Activated CD4-positive, alpha-beta T cell treated with anti-CD3 and anti-CD28 coated beads, Interleukin-2, amount 50 U/mL, for 16 hours (primary cell): Measurements from ENCODE around the gene FAT1.

Experiments
- DNase-seq: peaks from one replicate; pipeline ENCODE4 v3.0.0-alpha.2; 2020

The FAT1 gene

GRCh38 chr4:186754976-186755375 is 31.3 kb upstream of the FAT1 start:
- no peak for DNase-seq

DNA sequence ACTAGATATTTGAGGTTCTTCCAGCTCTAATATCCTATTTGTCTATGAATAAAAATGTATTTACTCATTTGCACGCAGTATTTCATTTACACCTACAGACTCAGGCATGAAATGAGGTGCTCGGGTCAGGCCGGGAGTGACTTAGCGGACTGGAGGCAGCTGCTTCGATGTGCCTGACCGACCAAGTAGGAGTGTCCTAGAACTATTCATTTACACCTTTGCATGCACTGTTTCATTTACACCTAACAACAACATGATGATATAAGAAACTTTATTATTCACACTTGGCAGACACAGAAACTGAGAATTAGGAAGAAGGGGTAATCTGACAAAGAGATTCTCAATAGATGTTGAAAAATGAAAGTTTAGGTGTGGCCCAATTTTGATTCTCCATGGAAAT is 28.7 kb upstream of the FAT1 start:
- no peak for DNase-seq

- no peak for DNase-seq
Observed at GRCh38 chr4:186749611-186750281, 26.1 kb upstream of the FAT1 start.

GRCh38 chr4:186746581-186746980 is 22.9 kb upstream of the FAT1 start:
- no peak for DNase-seq

DNA sequence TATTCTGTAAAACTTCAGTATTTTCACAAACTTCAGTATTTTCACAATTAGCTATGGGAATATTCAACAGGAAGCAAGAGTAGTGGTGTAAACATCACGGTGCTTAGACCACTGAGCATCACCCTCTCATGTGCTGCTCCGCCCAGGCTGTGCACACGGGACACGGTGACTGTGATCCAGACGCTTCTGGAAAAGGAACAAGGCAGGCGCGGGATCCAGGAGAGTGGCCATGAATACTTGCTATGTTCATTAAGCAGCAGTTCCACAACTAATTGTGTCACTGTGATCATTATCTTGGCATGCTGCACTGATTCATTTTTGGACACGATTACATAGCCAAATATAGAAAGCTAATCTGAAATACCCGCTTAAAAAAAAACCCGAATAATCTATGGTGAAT is 19.6 kb upstream of the FAT1 start:
- no peak for DNase-seq

DNA sequence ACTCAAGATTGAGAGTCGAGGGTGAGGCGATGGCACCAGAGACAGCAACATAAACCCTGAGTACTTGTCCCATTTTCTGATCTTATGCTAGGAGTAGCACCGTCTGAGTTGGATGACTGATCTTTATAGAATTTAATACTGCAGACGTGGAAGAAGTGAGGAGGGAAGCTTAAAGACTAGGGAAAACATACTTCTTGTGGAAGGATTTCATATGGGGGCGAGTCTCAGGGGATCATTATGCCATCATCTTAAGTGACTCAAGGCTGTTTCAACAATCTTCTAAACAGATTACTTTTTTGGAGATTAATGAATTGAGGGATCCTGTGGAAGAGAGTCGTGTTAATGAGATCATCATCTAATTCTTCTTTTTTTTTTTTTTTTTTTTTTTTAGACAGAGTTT is 17.2 kb upstream of the FAT1 start:
- DNase-seq = no peak

DNA sequence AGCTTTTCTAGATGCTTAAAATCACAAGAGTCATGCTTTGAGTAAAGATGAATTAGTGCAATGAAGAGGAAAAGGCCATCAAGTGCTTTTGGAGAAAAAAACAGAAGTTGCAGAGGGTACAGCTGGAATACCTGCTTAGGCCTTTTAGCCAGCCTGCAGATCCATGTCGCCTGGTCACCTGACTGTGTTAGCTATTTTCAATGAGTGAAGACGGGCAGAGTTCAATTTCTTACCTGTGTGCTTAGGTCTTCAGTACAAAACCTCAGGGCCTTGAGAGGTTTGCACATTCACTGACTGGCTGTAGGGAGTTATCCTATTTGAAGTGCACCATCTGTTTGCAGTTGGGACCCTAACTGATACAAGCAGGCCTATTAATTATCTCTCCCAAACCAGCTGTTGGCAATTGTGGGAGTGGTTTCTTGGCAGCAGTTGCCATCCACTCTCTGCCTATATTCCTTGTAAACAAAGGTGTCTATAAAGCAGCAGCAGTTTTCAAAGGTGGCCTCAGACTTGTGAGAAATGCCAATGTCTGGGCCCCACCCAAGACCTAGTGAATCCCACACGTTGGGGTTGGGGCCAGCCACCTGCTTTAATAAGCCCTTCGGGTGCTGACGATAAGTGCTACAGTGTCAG is 16.3 kb upstream of the FAT1 start:
- no peak for DNase-seq

DNA sequence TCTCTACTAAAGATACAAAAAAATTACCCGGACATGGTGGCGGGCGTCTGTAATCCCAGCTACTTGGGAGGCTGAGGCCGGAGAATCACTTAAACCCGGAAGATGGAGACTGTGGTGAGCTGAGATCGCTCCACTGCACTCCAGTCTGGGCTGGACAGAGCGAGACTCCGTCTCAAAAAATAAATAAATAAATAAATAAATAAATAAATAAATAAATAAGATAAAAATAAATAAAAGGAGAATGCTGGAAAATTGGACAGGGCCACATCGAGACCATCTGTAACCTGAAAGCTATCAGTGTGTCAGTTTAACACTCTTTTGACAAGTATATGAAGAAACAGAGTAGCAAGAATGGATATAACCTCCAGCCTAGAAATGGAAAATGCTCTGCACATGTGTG is 15.7 kb upstream of the FAT1 start:
- DNase-seq = no peak

GRCh38 chr4:186738421-186738820 is 14.8 kb upstream of the FAT1 start:
- DNase-seq = no peak

GRCh38 chr4:186737427-186737826 is 13.8 kb upstream of the FAT1 start:
- DNase-seq = no peak

GRCh38 chr4:186736466-186736865 is 12.8 kb upstream of the FAT1 start:
- no peak for DNase-seq

DNA sequence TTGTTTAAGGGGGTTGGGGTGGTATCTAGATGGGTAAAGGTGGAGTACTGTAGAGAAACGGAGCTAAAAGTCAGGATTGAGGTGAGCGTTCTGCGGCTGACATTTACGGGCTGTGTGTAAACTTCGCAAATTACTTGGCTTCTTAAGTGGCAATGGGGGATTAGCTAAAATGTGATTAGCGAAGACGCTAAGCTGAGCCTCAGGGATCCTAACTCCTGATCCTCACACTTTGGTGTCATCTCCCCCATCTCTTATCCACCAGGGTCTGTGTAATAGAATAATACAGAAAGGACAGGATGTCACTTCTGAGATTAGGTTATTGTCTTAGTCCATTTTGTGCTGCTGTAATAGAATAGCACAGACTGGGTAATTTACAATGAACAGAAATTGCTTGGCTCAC is 10.6 kb upstream of the FAT1 start:
- DNase-seq = no peak

- no peak for DNase-seq
Observed at GRCh38 chr4:186733778-186734177, 10.1 kb upstream of the FAT1 start.

DNA sequence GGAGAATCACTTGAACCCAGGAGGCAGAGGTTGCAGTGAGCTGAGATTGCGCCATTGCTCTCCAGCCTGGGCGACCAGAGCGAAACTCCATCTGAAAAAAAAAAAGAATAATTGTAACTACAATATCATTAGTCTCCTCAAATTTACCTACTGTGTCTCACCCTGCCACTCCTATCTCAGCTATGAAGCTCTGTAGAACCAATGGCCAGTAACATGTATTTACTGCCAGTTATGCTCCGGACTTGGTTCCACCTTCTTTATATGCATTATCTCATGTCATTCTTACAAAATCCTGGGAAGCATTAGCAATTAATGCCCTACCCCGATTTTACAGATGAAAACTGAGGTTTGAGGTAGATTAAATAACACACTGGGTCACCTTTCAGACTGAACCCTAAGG is 7.0 kb upstream of the FAT1 start:
- no peak for DNase-seq

- DNase-seq = no peak
Observed at GRCh38 chr4:186729856-186730255, 6.2 kb upstream of the FAT1 start.

DNA sequence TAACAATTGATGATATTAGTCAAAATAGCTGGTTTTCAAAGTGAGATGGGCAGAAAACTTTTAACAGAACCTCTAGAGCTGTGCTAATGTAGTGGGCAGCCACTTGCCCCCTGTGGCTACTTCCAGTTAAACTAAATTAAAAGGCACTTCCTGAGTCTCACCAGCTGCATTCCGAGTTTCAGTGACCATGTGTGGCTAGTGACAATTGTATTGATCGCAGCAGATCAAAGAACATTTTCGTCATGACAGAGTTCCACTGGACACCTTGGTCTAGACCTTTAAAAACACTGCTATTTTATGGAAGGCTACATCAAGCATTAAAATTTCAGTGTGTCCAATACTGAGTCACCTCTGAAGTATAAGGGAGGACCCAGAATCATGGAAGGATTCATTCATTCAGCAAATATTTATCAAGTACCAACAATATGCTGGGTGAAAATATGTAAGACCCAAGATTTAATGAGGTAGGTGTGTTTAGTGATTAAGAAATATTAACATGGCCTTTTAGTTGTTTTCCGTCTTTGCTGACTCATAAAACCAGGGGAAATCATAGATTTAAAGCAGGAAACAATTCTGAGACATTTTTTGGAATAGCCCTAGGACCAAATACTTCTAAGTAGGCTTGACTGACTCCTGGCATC is 5.1 kb upstream of the FAT1 start:
- DNase-seq = no peak

DNA sequence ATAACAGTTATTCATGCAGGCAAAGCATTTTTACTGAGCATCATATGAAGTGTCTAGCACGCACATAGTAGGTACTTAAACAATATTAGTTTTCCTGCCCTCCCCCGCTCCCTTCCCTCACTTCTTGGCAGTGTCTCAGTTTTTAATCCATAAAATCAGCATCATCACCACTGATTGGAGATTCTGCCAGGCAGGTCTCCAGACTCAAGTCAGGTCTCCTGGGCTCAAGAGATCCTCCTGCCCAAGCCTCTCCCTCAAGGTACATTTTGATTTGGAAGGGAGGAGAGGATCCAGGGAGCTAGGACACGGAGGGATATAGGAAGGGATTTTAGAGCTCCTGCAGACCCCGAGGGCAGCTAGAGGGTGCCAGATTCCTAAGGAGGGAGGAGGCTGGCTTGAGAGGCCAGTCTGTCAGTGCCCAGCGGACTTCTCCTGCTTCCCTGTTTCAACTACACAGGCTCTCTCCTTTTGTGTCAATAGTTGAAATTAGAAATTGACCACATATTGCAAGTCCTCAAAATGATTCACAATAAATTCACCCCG is 4.4 kb upstream of the FAT1 start:
- no peak for DNase-seq

DNA sequence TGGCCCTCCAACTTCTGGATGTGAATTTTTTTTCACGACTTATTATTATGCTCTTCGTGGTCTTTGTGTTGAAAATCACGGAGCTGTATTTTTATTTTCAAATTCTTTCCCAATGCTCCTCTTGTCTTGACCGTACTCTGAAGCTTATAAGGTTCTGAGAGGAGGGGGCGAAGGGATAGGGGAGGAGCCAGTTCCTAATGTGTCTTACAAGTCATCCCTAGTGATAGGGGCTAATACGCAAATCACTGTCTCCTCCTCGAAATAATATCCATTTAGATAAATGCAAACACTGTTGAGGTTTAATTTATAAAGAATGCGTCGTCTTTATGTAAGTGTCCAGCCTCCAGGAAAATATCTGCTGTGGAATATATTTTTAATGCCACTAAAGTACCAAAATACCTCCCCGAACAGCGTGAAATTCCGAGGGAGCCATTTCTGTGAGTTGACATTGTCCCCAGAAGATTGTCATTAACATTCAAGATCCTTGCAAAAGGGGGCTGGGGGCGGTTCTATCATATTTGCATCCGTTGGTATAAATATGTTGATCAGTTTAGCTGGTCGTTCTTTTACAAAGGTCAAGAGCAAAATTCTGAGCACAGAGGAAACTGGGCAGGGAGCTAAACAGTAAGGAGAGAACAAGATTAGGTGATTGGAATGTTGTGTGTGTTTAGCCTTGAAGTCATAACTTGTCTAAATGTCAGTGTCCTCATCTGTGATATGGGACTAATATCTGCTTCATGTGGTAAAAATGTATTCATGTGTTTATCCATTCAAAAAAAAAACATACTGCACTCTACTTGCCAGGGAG is 3.7 kb upstream of the FAT1 start:
- DNase-seq = no peak

GRCh38 chr4:186726426-186727168 is 2.9 kb upstream of the FAT1 start:
- DNase-seq = no peak

DNA sequence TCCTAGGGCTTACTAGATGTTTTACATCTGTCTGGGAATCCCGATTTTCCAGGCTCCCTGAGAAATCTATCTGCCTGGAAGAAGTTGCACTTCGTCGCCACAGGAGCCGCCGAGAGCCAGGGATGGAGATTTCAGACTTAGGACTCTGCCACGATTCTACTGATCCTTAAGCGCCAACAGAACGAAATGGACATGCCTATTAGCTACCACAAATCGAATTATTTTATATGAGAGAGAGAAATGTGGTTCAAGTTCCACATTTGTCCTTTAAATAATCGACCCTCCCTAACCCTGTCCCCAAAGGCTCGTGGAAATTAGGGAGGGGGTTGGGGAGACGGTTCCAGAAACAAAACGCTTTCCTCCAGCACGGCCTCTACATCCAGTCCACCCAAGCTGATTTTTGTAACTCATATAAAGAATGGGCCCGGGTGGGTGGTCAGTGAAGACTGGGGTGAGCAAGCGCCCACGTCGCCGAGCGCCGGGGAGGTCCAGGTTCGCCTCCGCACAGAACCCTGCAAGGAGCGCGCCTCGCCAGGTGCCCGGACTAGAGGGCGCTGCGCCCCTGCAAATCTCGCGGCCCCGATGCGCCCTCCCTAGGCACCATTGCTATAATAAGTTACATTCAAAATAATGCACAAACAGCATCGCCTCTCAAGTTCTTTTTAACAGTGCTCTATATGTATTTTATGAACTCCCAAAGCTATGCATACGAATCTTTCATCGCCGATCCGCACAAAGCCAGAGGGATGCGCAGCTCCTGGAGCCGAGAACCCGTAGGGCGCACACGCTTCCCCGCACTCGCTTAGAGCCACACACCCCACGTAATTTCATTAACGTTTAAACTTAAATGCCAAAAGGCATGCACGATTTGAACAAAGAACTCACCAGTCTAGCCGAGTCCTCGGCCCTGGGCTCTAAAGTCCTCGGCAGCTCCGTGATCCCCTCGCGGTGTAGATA is 2.1 kb upstream of the FAT1 start:
- peak; percentile 21 for DNase-seq

DNA sequence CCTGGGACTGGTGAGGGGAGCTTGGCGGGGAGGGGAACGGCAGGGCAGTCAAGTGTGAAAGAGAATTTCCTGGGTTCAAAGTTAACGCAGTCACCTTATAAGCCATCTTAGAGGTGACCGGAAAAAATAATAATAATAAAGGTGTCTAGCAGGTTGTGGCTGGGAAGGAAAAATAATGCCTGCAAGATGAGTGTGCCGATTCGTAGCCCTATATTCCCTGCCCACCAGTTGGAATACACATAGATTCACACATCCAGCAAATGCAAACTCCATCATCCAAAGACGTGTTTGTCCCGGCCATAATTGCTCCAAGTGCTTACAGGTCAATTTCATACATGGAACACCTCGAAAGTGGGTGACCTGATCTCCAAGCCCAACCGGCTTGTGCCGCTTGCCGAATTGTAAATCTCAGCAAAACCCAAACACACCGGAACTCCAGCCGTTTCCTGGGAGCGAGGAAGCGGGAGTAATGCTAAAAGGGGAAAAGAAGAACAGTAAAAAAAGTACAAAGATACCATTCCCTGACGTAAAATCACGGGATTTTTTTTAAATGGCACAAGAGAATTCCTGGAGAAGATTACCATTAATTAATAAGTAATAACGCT is 1.3 kb upstream of the FAT1 start:
- no peak for DNase-seq
